Measurements from ENCODE around the gene HCFC2. TPM values are rescaled to one million over a fixed set of nuclear protein-coding genes. Genes with fewer than 3 reads are reported as not detected.

The HCFC2 gene
- total and polyA plus RNA-seq, 8 donors = 4.2 to 10.7 (median 8.7) TPM

DNA sequence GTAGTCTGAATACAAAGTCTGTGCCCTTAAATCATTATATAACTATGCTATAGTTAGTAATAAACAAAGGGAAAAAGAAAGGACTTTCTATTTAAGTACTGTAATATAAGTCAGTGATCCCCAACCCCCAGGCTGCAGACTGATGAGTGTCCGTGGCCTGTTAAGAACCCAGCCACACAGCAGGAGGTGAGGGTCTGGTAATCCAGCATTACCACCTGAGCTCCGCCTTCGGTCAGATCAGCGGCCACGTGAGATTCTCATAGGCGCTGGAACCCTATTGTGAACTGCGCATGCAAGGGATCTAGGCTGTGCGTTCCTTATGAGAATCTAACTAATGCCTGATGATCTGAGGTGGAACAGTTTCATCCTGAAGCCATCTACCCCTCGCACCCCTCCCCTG, 58.0 kb downstream of the HCFC2 start:
- Histone ChIP-seq H3K9me3 (no peaks in the 10 kb centered on the region), H3K27me3 (no peaks in the 10 kb centered on the region), H3K36me3 (peaks cover 0 to 56% (median 5%) of the 10 kb centered on the region in 3 donors), H3K27ac (no peak overlapping the region), H3K4me3 (no peak overlapping the region), H3K4me1 (peaks cover 5 to 8% (median 5%) of the 10 kb centered on the region in 3 donors)
- WGBS, 2 donors = 94 to 97% methylated on average over 9 of the region's 9 CpGs
- DNase-seq (no peak), ATAC-seq (no peak), FAIRE-seq (no peak)
- intact Hi-C loops (cut with DNase I) = no loop called here
- TF ChIP-seq, protein P1, sequence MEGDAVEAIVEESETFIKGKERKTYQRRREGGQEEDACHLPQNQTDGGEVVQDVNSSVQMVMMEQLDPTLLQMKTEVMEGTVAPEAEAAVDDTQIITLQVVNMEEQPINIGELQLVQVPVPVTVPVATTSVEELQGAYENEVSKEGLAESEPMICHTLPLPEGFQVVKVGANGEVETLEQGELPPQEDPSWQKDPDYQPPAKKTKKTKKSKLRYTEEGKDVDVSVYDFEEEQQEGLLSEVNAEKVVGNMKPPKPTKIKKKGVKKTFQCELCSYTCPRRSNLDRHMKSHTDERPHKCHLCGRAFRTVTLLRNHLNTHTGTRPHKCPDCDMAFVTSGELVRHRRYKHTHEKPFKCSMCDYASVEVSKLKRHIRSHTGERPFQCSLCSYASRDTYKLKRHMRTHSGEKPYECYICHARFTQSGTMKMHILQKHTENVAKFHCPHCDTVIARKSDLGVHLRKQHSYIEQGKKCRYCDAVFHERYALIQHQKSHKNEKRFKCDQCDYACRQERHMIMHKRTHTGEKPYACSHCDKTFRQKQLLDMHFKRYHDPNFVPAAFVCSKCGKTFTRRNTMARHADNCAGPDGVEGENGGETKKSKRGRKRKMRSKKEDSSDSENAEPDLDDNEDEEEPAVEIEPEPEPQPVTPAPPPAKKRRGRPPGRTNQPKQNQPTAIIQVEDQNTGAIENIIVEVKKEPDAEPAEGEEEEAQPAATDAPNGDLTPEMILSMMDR (IDR thresholded peaks at IDR 0.05) = no peak

DNA sequence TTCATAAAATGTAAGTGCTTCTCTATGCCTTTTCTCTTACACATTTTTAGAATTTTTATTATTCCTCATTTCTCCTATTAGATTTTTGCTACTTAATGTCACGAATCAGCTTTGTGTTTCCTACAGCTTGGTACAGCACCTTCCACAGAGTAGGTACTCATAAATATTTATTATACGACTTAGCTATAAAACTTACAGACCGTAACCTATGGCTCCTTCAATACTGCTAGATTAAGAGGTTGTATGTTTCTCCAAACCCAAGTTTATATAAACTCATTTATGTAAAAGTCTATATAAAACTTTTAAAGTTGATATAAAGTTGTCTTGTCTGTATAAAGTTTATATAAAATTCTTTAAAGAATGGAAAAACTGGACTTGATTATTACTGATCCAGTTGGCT, 62.2 kb downstream of the HCFC2 start:
- peaks cover 0 to 5% (median 3%) of the 10 kb centered on the region in 3 donors for H3K4me1 ChIP-seq
- H3K4me3 ChIP-seq = no peak overlapping the region
- H3K27ac ChIP-seq = no peak overlapping the region
- ATAC-seq (no peak), FAIRE-seq (no peak), DNase-seq (no peak)
- TF ChIP-seq, protein P1 (IDR thresholded peaks at IDR 0.05) = no peak
- WGBS, 2 donors = 98 to 99% methylated on average over 3 of the region's 3 CpGs
- intact Hi-C loops (cut with DNase I) = no loop called here
- H3K27me3 ChIP-seq = no peaks in the 10 kb centered on the region
- peaks cover 0 to 49% (median 0%) of the 10 kb centered on the region in 3 donors for H3K36me3 ChIP-seq
- H3K9me3 ChIP-seq = no peaks in the 10 kb centered on the region

- FAIRE-seq (no peak), ATAC-seq (no peak), DNase-seq (no peak)
- WGBS, 2 donors = 58 to 64% methylated on average over 2 of the region's 2 CpGs
- TF ChIP-seq, protein P1 (IDR thresholded peaks at IDR 0.05) = no peak
- H3K4me3 ChIP-seq = no peak overlapping the region
- intact Hi-C loops (cut with DNase I) = no loop called here
- no peaks in the 10 kb centered on the region for H3K27me3 ChIP-seq
- no peak overlapping the region for H3K27ac ChIP-seq
- H3K36me3 ChIP-seq = peaks cover 0 to 12% (median 0%) of the 10 kb centered on the region in 3 donors
- peaks cover 10 to 16% (median 13%) of the 10 kb centered on the region in 3 donors for H3K4me1 ChIP-seq
- no peaks in the 10 kb centered on the region for H3K9me3 ChIP-seq
Measured at GRCh38 chr12:104130760-104131159, 66.4 kb downstream of the HCFC2 start.

DNA sequence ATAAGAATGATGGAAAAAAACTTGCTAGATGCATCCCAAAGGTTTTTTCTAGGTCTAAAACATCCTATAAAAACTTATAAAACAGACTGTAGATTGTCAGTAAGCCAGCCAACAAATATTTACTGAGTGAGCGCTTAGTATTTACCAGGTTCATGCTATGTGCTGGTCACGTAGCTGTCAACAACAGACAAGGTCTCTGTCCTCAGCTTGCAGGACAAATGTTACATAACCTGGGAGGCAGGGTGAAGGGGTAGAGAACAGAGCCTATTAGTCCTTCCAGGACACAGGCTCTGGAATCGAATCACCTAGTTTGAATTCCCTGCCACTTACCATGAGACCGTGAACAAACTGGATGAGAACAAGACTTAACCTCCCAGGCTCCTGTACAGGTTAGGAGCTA, 67.3 kb downstream of the HCFC2 start:
- H3K9me3 ChIP-seq = no peaks in the 10 kb centered on the region
- H3K4me1 ChIP-seq = peaks cover 11 to 25% (median 21%) of the 10 kb centered on the region in 3 donors
- ATAC-seq (peak in 2 of 4 donors; percentile 33 to 55), FAIRE-seq (no peak), DNase-seq (no peak)
- peaks cover 0 to 3% (median 0%) of the 10 kb centered on the region in 3 donors for H3K36me3 ChIP-seq
- WGBS, 2 donors = 54 to 62% methylated on average over 4 of the region's 4 CpGs
- H3K27ac ChIP-seq = no peak overlapping the region
- TF ChIP-seq, protein P1 (IDR thresholded peaks at IDR 0.05) = no peak
- H3K4me3 ChIP-seq = no peak overlapping the region
- intact Hi-C loops (cut with DNase I) = no loop called here
- H3K27me3 ChIP-seq = no peaks in the 10 kb centered on the region

GRCh38 chr12:104132351-104132956, 68.1 kb downstream of the HCFC2 start:
- ATAC-seq (peak in 2 of 4 donors; percentile 23 to 29), DNase-seq (no peak), FAIRE-seq (no peak)
- TF ChIP-seq, protein P1 (IDR thresholded peaks at IDR 0.05) = no peak
- Histone ChIP-seq H3K27ac (no peak overlapping the region), H3K4me3 (no peak overlapping the region), H3K27me3 (no peaks in the 10 kb centered on the region), H3K36me3 (no peaks in the 10 kb centered on the region), H3K9me3 (no peaks in the 10 kb centered on the region), H3K4me1 (peaks cover 15 to 29% (median 21%) of the 10 kb centered on the region in 3 donors)
- 63 to 67% methylated on average over 7 of the region's 7 CpGs for WGBS, 2 donors
- intact Hi-C loops (cut with DNase I) = no loop called here

All from pancreas (tissue), 10 donors.